Measurements from ENCODE around the gene PYGB. TPM values are rescaled to one million over a fixed set of nuclear protein-coding genes. Genes with fewer than 3 reads are reported as not detected.

The PYGB gene
- total and polyA plus RNA-seq, 4 donors: 30.3 to 90.3 (median 47.3) TPM

- 56 to 78% methylated on average over 3 of the region's 3 CpGs for WGBS, 2 donors
- Histone ChIP-seq H3K36me3 (ENCODE audit: control insufficient read depth in 4 of 4, insufficient read depth in 4 of 4, low read length in 4 of 4) (peaks cover 0 to 11% (median 7%) of the 10 kb centered on the region in 4 donors), H3K27ac (ENCODE audit: low read depth in 1 of 2, low read length in 1 of 2) (peak overlapping the region in 1 of 2 donors; percentile 56), H3K4me1 (ENCODE audit: control insufficient read depth in 5 of 5, insufficient read depth in 5 of 5, low read length in 5 of 5) (peaks cover 0 to 7% (median 0%) of the 10 kb centered on the region in 5 donors), H3K4me3 (no peak overlapping the region), H3K9me3 (ENCODE audit: control insufficient read depth in 4 of 4, insufficient read depth in 3 of 4, low read length in 3 of 4) (peaks cover 0 to 5% (median 0%) of the 10 kb centered on the region in 4 donors), H3K27me3 (ENCODE audit: control insufficient read depth in 3 of 3, insufficient read depth in 3 of 3, low read length in 2 of 3) (no peaks in the 10 kb centered on the region), H3K9ac (ENCODE audit: insufficient read depth in 1 of 2, low read length in 2 of 2) (no peak overlapping the region)
- TF ChIP-seq CTCF (IDR thresholded peaks at IDR 0.05; ENCODE audit: control extremely low read depth, extremely low read depth): no peak
- DNase-seq (no peak), ATAC-seq (ENCODE audit: insufficient read depth, low FRiP score) (no peak)
Measured at GRCh38 chr20:25325073-25325472, 77.2 kb downstream of the PYGB start.

- Histone ChIP-seq H3K27ac (ENCODE audit: low read depth in 1 of 2, low read length in 1 of 2) (no peak overlapping the region), H3K9ac (ENCODE audit: insufficient read depth in 1 of 2, low read length in 2 of 2) (no peak overlapping the region), H3K4me3 (no peak overlapping the region), H3K4me1 (ENCODE audit: control insufficient read depth in 5 of 5, insufficient read depth in 5 of 5, low read length in 5 of 5) (peaks cover 0 to 7% (median 0%) of the 10 kb centered on the region in 5 donors), H3K9me3 (ENCODE audit: control insufficient read depth in 4 of 4, insufficient read depth in 3 of 4, low read length in 3 of 4) (peaks cover 0 to 5% (median 0%) of the 10 kb centered on the region in 4 donors), H3K27me3 (ENCODE audit: control insufficient read depth in 3 of 3, insufficient read depth in 3 of 3, low read length in 2 of 3) (no peaks in the 10 kb centered on the region), H3K36me3 (ENCODE audit: control insufficient read depth in 4 of 4, insufficient read depth in 4 of 4, low read length in 4 of 4) (peaks cover 0 to 8% (median 7%) of the 10 kb centered on the region in 4 donors)
- DNase-seq (no peak), ATAC-seq (ENCODE audit: insufficient read depth, low FRiP score) (no peak)
- WGBS, 2 donors: 89 to 91% methylated on average over 2 of the region's 2 CpGs
- TF ChIP-seq CTCF (IDR thresholded peaks at IDR 0.05; ENCODE audit: control extremely low read depth, extremely low read depth): no peak
Measured at GRCh38 chr20:25325997-25326396, 78.1 kb downstream of the PYGB start.

- ATAC-seq (ENCODE audit: insufficient read depth, low FRiP score): no peak
- WGBS, 2 donors: 77 to 87% methylated on average over 7 of the region's 7 CpGs
Measured at GRCh38 chr20:25327521-25328235, 79.8 kb downstream of the PYGB start.

More at GRCh38 chr20:25327521-25328235, 79.8 kb downstream of the PYGB start:
- Histone ChIP-seq H3K27me3 (ENCODE audit: control insufficient read depth in 3 of 3, insufficient read depth in 3 of 3, low read length in 2 of 3) (no peaks in the 10 kb centered on the region), H3K4me1 (ENCODE audit: control insufficient read depth in 5 of 5, insufficient read depth in 5 of 5, low read length in 5 of 5) (peaks cover 0 to 5% (median 0%) of the 10 kb centered on the region in 5 donors), H3K9me3 (ENCODE audit: control insufficient read depth in 4 of 4, insufficient read depth in 3 of 4, low read length in 3 of 4) (peaks cover 0 to 3% (median 0%) of the 10 kb centered on the region in 4 donors), H3K36me3 (ENCODE audit: control insufficient read depth in 4 of 4, insufficient read depth in 4 of 4, low read length in 4 of 4) (peaks cover 0 to 6% (median 3%) of the 10 kb centered on the region in 4 donors), H3K4me3 (no peak overlapping the region), H3K9ac (ENCODE audit: insufficient read depth in 1 of 2, low read length in 2 of 2) (no peak overlapping the region), H3K27ac (ENCODE audit: low read depth in 1 of 2, low read length in 1 of 2) (no peak overlapping the region)
- no peak for TF ChIP-seq CTCF (IDR thresholded peaks at IDR 0.05; ENCODE audit: control extremely low read depth, extremely low read depth)
- no peak for DNase-seq
